ENCODE data around the gene MAP1LC3B.

GRCh38 chr16:87369117-87369765, 22.9 kb upstream of the MAP1LC3B start:
- TF ChIP-seq EZH2 (IDR thresholded peaks at IDR 0.05; ENCODE audit: insufficient read depth, poor library complexity, severe bottlenecking) (no peak), EZH2phosphoT487 (IDR thresholded peaks at IDR 0.05; ENCODE audit: insufficient read depth, low read depth) (no peak)

Measured in GM23248 (cell line).